G401 (cell line): Measurements from ENCODE around the gene SPINK2. TPM values are rescaled to one million over a fixed set of nuclear protein-coding genes. Genes with fewer than 3 reads are reported as not detected.

ENCODE experiments used
- DNase-seq: peaks from one replicate; pipeline ENCODE4 v3.0.0-alpha.2; 2015; ENCODE audit warnings: low spot score
- in situ Hi-C: cut with HindIII; loops from 2 replicates; pipeline ENCODE4 v1.10.0; 2016; ENCODE audit warnings: low sequenced_read_pairs, mixed read lengths
- total RNA-seq: library from RNA; depleted of rRNA; stranded (reverse); fragments of >200 nt; shearing (Covaris generic); gene quantifications from 2 replicates; pipeline ENCODE4 v1.2.3, GENCODE V29; 2014; rRNA removed

The SPINK2 gene
- total RNA-seq, 1 experiment from 2014 or later: not detected

DNA sequence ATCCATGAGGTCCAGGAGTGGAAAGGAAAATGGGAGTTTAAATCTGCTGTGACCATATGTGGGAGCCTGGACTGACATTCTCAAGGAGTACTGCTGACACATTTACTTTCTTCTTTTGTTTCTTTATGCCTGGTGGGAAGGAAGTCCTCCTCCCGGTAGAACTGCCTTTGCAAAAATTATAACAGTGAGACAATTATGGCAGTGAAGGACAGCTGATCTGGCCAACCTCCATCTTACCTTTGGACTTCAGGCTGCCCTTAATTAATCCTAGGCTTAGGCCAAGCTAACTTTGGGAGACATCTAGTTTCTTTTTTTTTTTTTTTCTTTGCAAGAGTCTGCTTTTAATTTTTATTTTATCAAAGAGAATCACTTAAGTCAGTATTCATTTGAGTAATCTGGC, 61.3 kb downstream of the SPINK2 start:
- in situ Hi-C loops: no loop called here

More for the DNA sequence above, 61.3 kb downstream of the SPINK2 start:
- no peak for DNase-seq

Other genes with a start within 250 kb of the SPINK2 start
- not detected in 2 replicates for gene HOPX, start 140.4 kb downstream of the SPINK2 start, total RNA-seq
- 13.2 and 28.2 TPM in 2 replicates for gene REST, start 86.2 kb upstream of the SPINK2 start, total RNA-seq
- gene NOA1, start 155.9 kb upstream of the SPINK2 start, total RNA-seq: 21.0 and 23.7 TPM in 2 replicates
- gene POLR2B, start 157.2 kb upstream of the SPINK2 start, total RNA-seq: 164 and 230 TPM in 2 replicates